Esophagus (tissue), 2 donors: Measurements from ENCODE around the gene EXOC3. TPM values are rescaled to one million over a fixed set of nuclear protein-coding genes. Genes with fewer than 3 reads are reported as not detected.
"Not testable (repeated sequence)": the region's sequence is repeated elsewhere in the genome, so short reads cannot be mapped to it uniquely, and the experiment has no call there.

Experiments used
- H3K27ac ChIP-seq, 2 donors: one replicate each; pipeline ENCODE4 v1.5.1; 2013; ENCODE audit warnings: low read depth in 2 of 2, mild to moderate bottlenecking in 2 of 2, inconsistent platforms in 1 of 2, low read length in 1 of 2, moderate library complexity in 1 of 2
- H3K27me3 ChIP-seq, 2 donors: one replicate each; pipeline ENCODE4 v1.6.1; 2013; ENCODE audit warnings: low read length in 2 of 2, control low read depth in 1 of 2, mild to moderate bottlenecking in 1 of 2; ENCODE audit not compliant: insufficient read depth in 2 of 2, control insufficient read depth in 1 of 2
- H3K36me3 ChIP-seq, 2 donors: one replicate each; pipeline ENCODE4 v1.6.1; 2013; ENCODE audit warnings: low read length in 1 of 2; ENCODE audit not compliant: control insufficient read depth in 2 of 2, insufficient read depth in 2 of 2
- H3K4me1 ChIP-seq, 2 donors: one replicate each; pipeline ENCODE4 v1.6.1; 2013; ENCODE audit warnings: low read length in 1 of 2; ENCODE audit not compliant: control insufficient read depth in 2 of 2, insufficient read depth in 2 of 2
- H3K4me3 ChIP-seq, 2 donors: one replicate each; pipeline ENCODE4 v1.5.1; 2013; ENCODE audit warnings: low read length in 2 of 2, mild to moderate bottlenecking in 2 of 2, low read depth in 1 of 2, moderate library complexity in 1 of 2
- H3K9me3 ChIP-seq, 2 donors: one replicate each; pipeline ENCODE4 v1.6.1; 2013; ENCODE audit warnings: mild to moderate bottlenecking in 2 of 2, low read depth in 1 of 2, low read length in 1 of 2, moderate library complexity in 1 of 2; ENCODE audit not compliant: control insufficient read depth in 2 of 2, insufficient read depth in 1 of 2
- WGBS, 2 donors: extraction: QIAGEN DNeasy Blood & Tissue Kit; methylation state at CpG; one replicate each; pipeline ENCODE4 v1.1.7; 2013; 5-methylcytosine and 5-hydroxymethylcytosine counted together
- polyA plus RNA-seq, 2 donors: library from polyadenylated mRNA; stranded (reverse); fragments of 200-250 nt; gene quantifications; one replicate each; pipeline ENCODE4 v1.2.3, GENCODE V29; 2013
- donor health status: healthy with polysubstance abuse.
- donor health status: Bipolar disorder and iron deficiency.

The EXOC3 gene
- polyA plus RNA-seq, 2 donors: 40.3 to 49.1 TPM

- no peaks in the 10 kb centered on the region for H3K9me3 ChIP-seq
- H3K27me3 ChIP-seq: no peaks in the 10 kb centered on the region
- H3K4me3 ChIP-seq: peak overlapping the region in 1 of 2 donors; percentile 10
- WGBS, 2 donors: 83 to 84% methylated on average over 31 of the region's 31 CpGs
- no peak overlapping the region for H3K27ac ChIP-seq
- H3K36me3 ChIP-seq: peaks cover 3 to 23% of the 10 kb centered on the region in 2 donors
- H3K4me1 ChIP-seq: peaks cover 7 to 23% of the 10 kb centered on the region in 2 donors
These were observed 28.2 kb downstream of the EXOC3 start for GRCh38 chr5:470961-471749.

- WGBS, 2 donors: 64 to 72% methylated on average over 6 of the region's 6 CpGs
- Histone ChIP-seq H3K4me1 (peaks cover 7 to 26% of the 10 kb centered on the region in 2 donors), H3K27ac (peak overlapping the region in 1 of 2 donors; percentile 73), H3K9me3 (no peaks in the 10 kb centered on the region), H3K4me3 (peak overlapping the region; percentile 75 to 90), H3K27me3 (no peaks in the 10 kb centered on the region), H3K36me3 (peaks cover 0 to 18% of the 10 kb centered on the region in 2 donors)
These were observed 28.7 kb downstream of the EXOC3 start for GRCh38 chr5:471750-472058.

DNA sequence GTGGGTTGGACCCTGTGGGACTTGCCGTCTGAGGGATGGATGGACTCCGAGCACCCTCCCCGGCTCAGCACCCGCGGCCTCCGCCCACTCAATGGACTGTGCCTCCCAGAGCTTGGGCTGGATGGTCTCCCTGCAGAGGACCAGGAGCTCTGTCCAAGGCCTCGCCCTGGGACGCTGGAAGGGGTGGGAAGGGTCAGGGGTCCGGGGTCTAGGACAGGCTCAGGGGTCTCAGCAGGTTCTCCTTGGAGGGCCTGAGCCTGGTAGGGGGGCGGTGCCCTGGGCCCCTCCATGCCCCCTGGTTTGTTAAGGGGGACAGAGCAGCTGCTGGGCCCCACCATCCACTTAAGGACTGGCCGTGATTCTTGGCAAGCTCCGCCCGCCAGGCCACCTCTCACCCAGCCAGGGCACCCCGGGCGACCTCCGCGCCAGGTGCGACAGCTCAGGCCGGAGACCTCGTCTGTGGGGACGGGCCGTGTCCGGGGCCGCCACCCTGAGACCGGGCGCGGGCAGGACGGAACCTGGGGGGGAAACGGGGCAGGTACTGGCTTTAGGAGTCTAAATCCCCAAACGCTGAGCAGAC is 29.2 kb downstream of the EXOC3 start:
- peaks cover 7 to 26% of the 10 kb centered on the region in 2 donors for H3K4me1 ChIP-seq
- H3K36me3 ChIP-seq: peaks cover 0 to 14% of the 10 kb centered on the region in 2 donors
- 10 to 14% methylated on average over 22 to 30 of the region's 30 CpGs for WGBS, 2 donors
- peak overlapping the region; percentile 68 to 73 for H3K27ac ChIP-seq
- no peaks in the 10 kb centered on the region for H3K9me3 ChIP-seq
- no peaks in the 10 kb centered on the region for H3K27me3 ChIP-seq
- H3K4me3 ChIP-seq: peak overlapping the region; percentile 75 to 90

DNA sequence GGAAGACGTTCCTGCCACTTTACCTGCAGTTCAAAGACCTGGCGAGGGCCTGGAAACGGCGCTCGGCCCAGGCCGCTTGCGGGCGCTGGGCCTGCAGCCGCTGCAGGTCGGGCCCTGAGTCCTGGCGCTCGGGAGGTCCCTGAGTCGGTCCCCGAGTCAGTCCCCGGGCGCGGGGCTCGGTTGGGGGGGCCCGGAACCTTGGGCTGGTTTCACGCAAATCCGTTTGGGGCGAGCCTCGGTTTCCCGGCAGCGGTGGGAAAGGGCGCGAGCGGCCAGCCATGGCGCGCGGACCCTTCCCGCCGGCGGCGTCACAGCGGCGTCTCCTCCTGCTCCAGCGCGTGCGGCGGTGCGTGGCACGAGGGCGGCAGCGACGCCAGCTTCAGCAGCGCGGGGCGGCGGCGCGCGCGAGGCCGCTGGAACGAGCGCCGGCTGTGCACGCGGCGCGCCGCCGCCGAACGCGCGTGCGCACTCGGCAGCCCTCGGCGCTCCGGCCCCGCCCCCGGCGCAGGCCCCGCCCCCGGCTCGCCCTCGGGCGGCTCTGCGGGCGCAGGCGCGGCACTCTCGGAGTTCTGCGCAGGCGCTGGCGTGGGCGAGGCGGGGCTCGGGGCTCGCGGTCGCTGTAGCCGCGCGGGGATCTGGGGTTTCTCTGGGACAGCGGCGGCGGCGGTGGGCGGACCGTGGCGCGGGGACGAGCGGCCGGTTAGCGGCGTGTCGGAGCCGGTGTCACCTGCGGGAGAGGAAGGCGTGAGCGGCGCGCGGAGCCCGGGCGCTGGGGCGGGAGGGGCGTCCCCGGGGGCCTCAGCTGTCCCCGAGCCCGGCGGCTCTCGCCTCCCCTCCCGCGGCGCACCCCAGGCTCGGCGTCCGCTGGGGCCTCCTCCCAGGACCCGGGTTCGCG is 29.9 kb downstream of the EXOC3 start:
- peak overlapping the region; percentile 75 to 90 for H3K4me3 ChIP-seq
- WGBS, 2 donors: 0% methylated on average over 76 to 137 of the region's 137 CpGs
- H3K27me3 ChIP-seq: no peaks in the 10 kb centered on the region
- peak overlapping the region; percentile 73 to 88 for H3K27ac ChIP-seq
- H3K4me1 ChIP-seq: peaks cover 7 to 26% of the 10 kb centered on the region in 2 donors
- H3K9me3 ChIP-seq: no peaks in the 10 kb centered on the region
- H3K36me3 ChIP-seq: peaks cover 0 to 14% of the 10 kb centered on the region in 2 donors

DNA sequence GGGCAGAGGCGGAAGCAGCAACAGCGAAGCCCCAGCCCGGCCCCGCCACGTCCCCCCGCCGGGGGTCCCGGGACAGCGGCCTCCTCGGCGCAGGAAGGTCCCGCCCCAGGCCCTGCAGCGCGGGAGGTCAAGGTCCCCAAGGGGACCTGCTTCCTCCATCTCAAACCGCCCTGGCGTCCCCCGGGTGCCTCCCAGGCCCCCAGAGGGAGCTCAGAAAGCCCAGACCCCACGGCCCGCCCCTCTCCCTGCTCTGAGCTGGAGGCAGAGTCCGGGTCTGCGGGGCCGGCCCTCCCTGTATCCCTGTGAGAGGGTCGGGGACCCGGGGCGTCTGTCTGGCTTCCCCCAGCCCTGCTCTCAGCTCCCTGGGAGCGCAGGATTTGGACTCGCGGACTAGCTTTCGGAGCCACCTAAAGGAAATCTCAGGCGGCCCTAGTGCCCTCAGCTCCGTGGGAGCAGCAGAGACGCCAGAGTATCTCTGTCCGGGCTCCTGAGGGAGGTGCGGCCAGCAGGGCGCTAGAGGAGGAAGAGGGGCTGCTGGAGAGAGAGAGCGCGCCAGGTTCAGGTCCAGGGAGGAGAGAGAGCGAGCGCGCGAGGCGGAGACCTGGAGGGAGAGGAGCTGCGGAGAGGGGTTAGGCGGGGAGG is 30.7 kb downstream of the EXOC3 start:
- Histone ChIP-seq H3K4me1 (peaks cover 7 to 26% of the 10 kb centered on the region in 2 donors), H3K4me3 (peak overlapping the region; percentile 72 to 90), H3K27ac (peak overlapping the region; percentile 65 to 88), H3K36me3 (peaks cover 0 to 14% of the 10 kb centered on the region in 2 donors), H3K9me3 (no peaks in the 10 kb centered on the region), H3K27me3 (no peaks in the 10 kb centered on the region)
- 0 to 1% methylated on average over 40 to 44 of the region's 44 CpGs for WGBS, 2 donors

DNA sequence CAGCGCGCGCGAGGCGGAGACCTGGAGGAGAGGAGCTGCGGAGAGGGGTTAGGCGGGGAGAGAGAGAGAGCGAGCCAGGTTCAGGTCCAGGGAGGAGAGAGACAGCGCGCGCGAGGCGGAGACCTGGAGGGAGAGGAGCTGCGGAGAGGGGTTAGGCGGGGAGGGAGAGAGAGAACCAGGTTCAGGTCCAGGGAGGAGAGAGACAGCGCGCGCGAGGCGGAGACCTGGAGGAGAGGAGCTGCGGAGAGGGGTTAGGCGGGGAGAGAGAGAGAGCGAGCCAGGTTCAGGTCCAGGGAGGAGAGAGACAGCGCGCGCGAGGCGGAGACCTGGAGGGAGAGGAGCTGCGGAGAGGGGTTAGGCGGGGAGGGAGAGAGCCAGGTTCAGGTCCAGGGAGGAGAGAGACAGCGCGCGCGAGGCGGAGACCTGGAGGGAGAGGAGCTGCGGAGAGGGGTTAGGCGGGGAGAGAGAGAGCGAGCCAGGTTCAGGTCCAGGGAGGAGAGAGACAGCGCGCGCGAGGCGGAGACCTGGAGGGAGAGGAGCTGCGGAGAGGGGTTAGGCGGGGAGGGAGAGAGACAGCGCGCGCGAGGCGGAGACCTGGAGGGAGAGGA is 31.4 kb downstream of the EXOC3 start:
- Histone ChIP-seq H3K4me3 (peak overlapping the region; percentile 72 to 90), H3K36me3 (peaks cover 0 to 14% of the 10 kb centered on the region in 2 donors), H3K4me1 (peaks cover 7 to 26% of the 10 kb centered on the region in 2 donors), H3K27ac (peak overlapping the region in 1 of 2 donors; percentile 65)
- WGBS, 2 donors: 1 to 2% methylated on average over 7 to 14 of the region's 50 CpGs
- not testable (repeated sequence) for H3K27me3 ChIP-seq, H3K9me3 ChIP-seq

- H3K4me1 ChIP-seq: peaks cover 7 to 26% of the 10 kb centered on the region in 2 donors
These were observed 32.1 kb downstream of the EXOC3 start for GRCh38 chr5:474840-475661.

DNA sequence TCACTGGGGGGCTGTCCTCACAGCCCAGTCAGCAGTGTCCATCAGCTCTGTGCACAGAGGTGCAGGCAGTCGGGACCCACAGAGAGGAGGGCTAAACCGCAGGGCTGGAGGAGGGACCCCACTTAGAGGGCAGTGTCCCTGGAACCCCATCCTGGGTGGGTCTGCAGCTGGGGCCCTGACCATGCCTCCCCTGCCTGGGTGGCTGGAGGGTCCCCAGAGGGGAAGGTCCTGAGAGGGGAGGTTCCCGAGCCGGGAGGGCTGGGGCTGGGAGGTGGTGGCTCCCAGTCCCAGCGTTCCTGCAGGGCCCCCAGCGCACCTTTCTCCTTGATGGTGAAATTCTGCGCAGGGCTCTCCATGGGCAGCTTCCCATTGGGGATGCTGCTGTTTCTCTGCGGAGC is 32.7 kb downstream of the EXOC3 start:
- Histone ChIP-seq H3K27me3 (peaks cover 0 to 5% of the 10 kb centered on the region in 2 donors), H3K4me3 (peak overlapping the region; percentile 3 to 47), H3K9me3 (no peaks in the 10 kb centered on the region), H3K36me3 (peaks cover 0 to 6% of the 10 kb centered on the region in 2 donors), H3K27ac (peak overlapping the region in 1 of 2 donors; percentile 35), H3K4me1 (peaks cover 7 to 26% of the 10 kb centered on the region in 2 donors)
- 47 to 58% methylated on average over 8 of the region's 8 CpGs for WGBS, 2 donors

More at GRCh38 chr5:474840-475661, 32.1 kb downstream of the EXOC3 start:
- Histone ChIP-seq H3K27ac (peak overlapping the region in 1 of 2 donors; percentile 65), H3K36me3 (peaks cover 0 to 9% of the 10 kb centered on the region in 2 donors), H3K4me3 (peak overlapping the region; percentile 32 to 47), H3K27me3 (peaks cover 0 to under 1% of the 10 kb centered on the region in 2 donors), H3K9me3 (no peaks in the 10 kb centered on the region)
- WGBS, 2 donors: 14 to 16% methylated on average over 47 to 50 of the region's 50 CpGs
